Activated CD4-positive, alpha-beta T cell treated with anti-CD3 and anti-CD28 coated beads, Interleukin-2, amount 10 ng/mL, durations not matched to agents 7 days and 5 days (primary cell): Measurements from ENCODE around the gene UPF1. TPM values are rescaled to one million over a fixed set of nuclear protein-coding genes. Genes with fewer than 3 reads are reported as not detected.
A peak's percentile ranks its signal among the peaks of the same experiment; 100 is the strongest.
"Not testable (repeated sequence)": the region's sequence is repeated elsewhere in the genome, so short reads cannot be mapped to it uniquely, and the experiment has no call there.

Experiments used
- CTCF ChIA-PET: fragments of 350-600 bp; sonication (Branson Sonifier 250); formaldehyde crosslinking; loops from one replicate; lab custom pipeline; 2021; ENCODE audit warnings: antibody characterized with exemption; lab: Charles Lee
- POLR2A ChIA-PET: fragments of 350-600 bp; sonication (Branson Sonifier 250); formaldehyde crosslinking; loops from one replicate; lab custom pipeline; 2021; ENCODE audit warnings: antibody characterized with exemption; lab: Charles Lee
- DNase-seq: peaks from one replicate; pipeline ENCODE4 v3.0.0-alpha.2; 2020
- H3K27ac Mint-ChIP-seq: one replicate; pipeline ENCODE4 v1.8.0; 2021; ENCODE audit warnings: mild to moderate bottlenecking, moderate library complexity, mixed read lengths
- H3K27me3 Mint-ChIP-seq: one replicate; pipeline ENCODE4 v1.8.0; 2021; ENCODE audit warnings: mixed read lengths
- H3K36me3 Mint-ChIP-seq: one replicate; pipeline ENCODE4 v1.8.0; 2021; ENCODE audit warnings: low read depth, mixed read lengths
- H3K4me1 Mint-ChIP-seq: one replicate; pipeline ENCODE4 v1.8.0; 2021; ENCODE audit warnings: mixed read lengths
- H3K4me3 Mint-ChIP-seq: one replicate; pipeline ENCODE4 v1.8.0; 2021; ENCODE audit warnings: mild to moderate bottlenecking, moderate library complexity, mixed read lengths
- H3K9me3 Mint-ChIP-seq: one replicate; pipeline ENCODE4 v1.8.0; 2021; ENCODE audit warnings: mixed read lengths
- total RNA-seq, 2 experiments: library from RNA; stranded (reverse); gene quantifications; one replicate each; pipeline ENCODE4 v1.2.3, GENCODE V29; 2021

The UPF1 gene
- total RNA-seq, 2 experiments from 2014 or later = 89.4 to 97.3 TPM

GRCh38 chr19:18804139-18804601, 27.6 kb upstream of the UPF1 start:
- H3K36me3 Mint-ChIP-seq = no peaks in the 10 kb centered on the region
- H3K27me3 Mint-ChIP-seq = no peaks in the 10 kb centered on the region
- H3K4me1 Mint-ChIP-seq = no peaks in the 10 kb centered on the region
- ChIA-PET CTCF (no interaction called here), POLR2A (no interaction called here)
- H3K9me3 Mint-ChIP-seq = no peaks in the 10 kb centered on the region
- H3K27ac Mint-ChIP-seq = no peak overlapping the region
- DNase-seq = no peak
- no peak overlapping the region for H3K4me3 Mint-ChIP-seq

- H3K27me3 Mint-ChIP-seq = peaks cover 3% of the 10 kb centered on the region
- no peak for DNase-seq
- POLR2A ChIA-PET = no interaction called here
These were observed 27.1 kb upstream of the UPF1 start for GRCh38 chr19:18804643-18805042.

GRCh38 chr19:18807861-18808331, 23.9 kb upstream of the UPF1 start:
- Mint-ChIP-seq H3K27ac (no peak overlapping the region), H3K9me3 (no peaks in the 10 kb centered on the region), H3K27me3 (peaks cover 3% of the 10 kb centered on the region), H3K4me1 (peaks cover 3% of the 10 kb centered on the region), H3K4me3 (no peak overlapping the region), H3K36me3 (no peaks in the 10 kb centered on the region)
- no peak for DNase-seq
- POLR2A ChIA-PET = no interaction called here
- CTCF ChIA-PET = interaction anchor here (0.5 kb wide), 1 partner anchor 308 kb away, joined by 3 read pairs; no protein-coding TSS in a partner anchor

More at GRCh38 chr19:18804643-18805042, 27.1 kb upstream of the UPF1 start:
- H3K4me1 Mint-ChIP-seq = peaks cover 3% of the 10 kb centered on the region
- no peak overlapping the region for H3K27ac Mint-ChIP-seq
- CTCF ChIA-PET = no interaction called here
- H3K4me3 Mint-ChIP-seq = no peak overlapping the region
- no peaks in the 10 kb centered on the region for H3K9me3 Mint-ChIP-seq
- no peaks in the 10 kb centered on the region for H3K36me3 Mint-ChIP-seq

- Mint-ChIP-seq H3K4me3 (no peak overlapping the region), H3K9me3 (no peaks in the 10 kb centered on the region), H3K4me1 (peaks cover 3% of the 10 kb centered on the region), H3K27me3 (peaks cover 5% of the 10 kb centered on the region), H3K27ac (no peak overlapping the region), H3K36me3 (no peaks in the 10 kb centered on the region)
- no peak for DNase-seq
- CTCF ChIA-PET = interaction anchor here (0.6 to 1.0 kb wide), 3 partner anchors 22 to 850 kb away, joined by 3 to 4 read pairs (median 3); partner anchors contain the start of gene UPF1
- POLR2A ChIA-PET = no interaction called here
These were observed 22.4 kb upstream of the UPF1 start for GRCh38 chr19:18809149-18809868.

- H3K4me3 Mint-ChIP-seq, H3K27me3 Mint-ChIP-seq, DNase-seq, POLR2A ChIA-PET, H3K4me1 Mint-ChIP-seq, H3K36me3 Mint-ChIP-seq, CTCF ChIA-PET, H3K9me3 Mint-ChIP-seq, H3K27ac Mint-ChIP-seq: not testable (repeated sequence)
These were observed 20.1 kb upstream of the UPF1 start for GRCh38 chr19:18811638-18812037.

- CTCF ChIA-PET = interaction anchor here (1.4 kb wide), 1 partner anchor 18 kb away, joined by 4 read pairs; the partner anchor contains the start of gene UPF1
- POLR2A ChIA-PET = no interaction called here
- no peaks in the 10 kb centered on the region for H3K36me3 Mint-ChIP-seq
- peaks cover 5% of the 10 kb centered on the region for H3K27me3 Mint-ChIP-seq
- peaks cover 3% of the 10 kb centered on the region for H3K4me1 Mint-ChIP-seq
- no peak for DNase-seq
- H3K9me3 Mint-ChIP-seq = no peaks in the 10 kb centered on the region
- no peak overlapping the region for H3K27ac Mint-ChIP-seq
- no peak overlapping the region for H3K4me3 Mint-ChIP-seq
These were observed 17.7 kb upstream of the UPF1 start for GRCh38 chr19:18814063-18814462.

GRCh38 chr19:18815673-18816072, 16.1 kb upstream of the UPF1 start:
- H3K9me3 Mint-ChIP-seq = no peaks in the 10 kb centered on the region
- POLR2A ChIA-PET = no interaction called here
- no peak for DNase-seq
- H3K4me3 Mint-ChIP-seq = no peak overlapping the region
- no peaks in the 10 kb centered on the region for H3K4me1 Mint-ChIP-seq
- peaks cover 2% of the 10 kb centered on the region for H3K27me3 Mint-ChIP-seq
- H3K36me3 Mint-ChIP-seq = no peaks in the 10 kb centered on the region
- CTCF ChIA-PET = no interaction called here
- no peak overlapping the region for H3K27ac Mint-ChIP-seq

- H3K4me1 Mint-ChIP-seq, H3K27ac Mint-ChIP-seq, H3K36me3 Mint-ChIP-seq, H3K9me3 Mint-ChIP-seq, POLR2A ChIA-PET, DNase-seq, H3K4me3 Mint-ChIP-seq, H3K27me3 Mint-ChIP-seq, CTCF ChIA-PET: not testable (repeated sequence)
These were observed 15.1 kb upstream of the UPF1 start for GRCh38 chr19:18816645-18817044.

- H3K4me3 Mint-ChIP-seq = no peak overlapping the region
- ChIA-PET POLR2A (no interaction called here), CTCF (no interaction called here)
- DNase-seq = no peak
- peaks cover 2% of the 10 kb centered on the region for H3K27me3 Mint-ChIP-seq
- no peaks in the 10 kb centered on the region for H3K4me1 Mint-ChIP-seq
- H3K9me3 Mint-ChIP-seq = no peaks in the 10 kb centered on the region
- H3K27ac Mint-ChIP-seq = no peak overlapping the region
- no peaks in the 10 kb centered on the region for H3K36me3 Mint-ChIP-seq
These were observed 14.2 kb upstream of the UPF1 start for GRCh38 chr19:18817574-18817973.

- Mint-ChIP-seq H3K27me3 (peaks cover 21% of the 10 kb centered on the region), H3K27ac (no peak overlapping the region), H3K36me3 (peaks cover 8% of the 10 kb centered on the region), H3K4me3 (no peak overlapping the region), H3K4me1 (peaks cover 7% of the 10 kb centered on the region), H3K9me3 (peaks cover 5% of the 10 kb centered on the region)
- ChIA-PET CTCF (interaction anchor here (0.8 to 1.3 kb wide), 3 partner anchors 10 to 18 kb away, joined by 3 read pairs; no protein-coding TSS in a partner anchor), POLR2A (interaction anchor here (0.6 kb wide), 1 partner anchor 102 kb away, joined by 5 read pairs; no protein-coding TSS in a partner anchor)
- no peak for DNase-seq
These were observed 3.0 kb upstream of the UPF1 start for GRCh38 chr19:18828786-18829185.

- H3K27me3 Mint-ChIP-seq = peaks cover 18% of the 10 kb centered on the region
- no peak for DNase-seq
- no peak overlapping the region for H3K27ac Mint-ChIP-seq
- H3K4me3 Mint-ChIP-seq = peak overlapping the region; percentile 43
- CTCF ChIA-PET = interaction anchor here (0.6 to 1.9 kb wide), 2 partner anchors 411 to 1100 kb away, joined by 3 to 4 read pairs; partner anchors contain the start of gene SSBP4
- H3K4me1 Mint-ChIP-seq = peaks cover 22% of the 10 kb centered on the region
- POLR2A ChIA-PET = no interaction called here
- H3K36me3 Mint-ChIP-seq = peaks cover 23% of the 10 kb centered on the region
- peaks cover 5% of the 10 kb centered on the region for H3K9me3 Mint-ChIP-seq
These were observed 1.3 kb upstream of the UPF1 start for GRCh38 chr19:18830488-18830887.

GRCh38 chr19:18832306-18833140, 764 bp downstream of the UPF1 start:
- H3K27ac Mint-ChIP-seq = peak overlapping the region; percentile 92
- CTCF ChIA-PET = interaction anchor here (1.0 to 2.2 kb wide), 7 partner anchors 9 to 261 kb away, joined by 4 to 8 read pairs (median 6); partner anchors contain the start of genes REX1BD and UBA52

More at GRCh38 chr19:18832306-18833140, 764 bp downstream of the UPF1 start:
- POLR2A ChIA-PET = interaction anchor here (0.5 kb wide), 1 partner anchor 392 kb away, joined by 4 read pairs; no protein-coding TSS in a partner anchor
- Mint-ChIP-seq H3K9me3 (peaks cover 2% of the 10 kb centered on the region), H3K4me1 (peaks cover 37% of the 10 kb centered on the region), H3K4me3 (peak overlapping the region; percentile 96), H3K27me3 (peaks cover 11% of the 10 kb centered on the region), H3K36me3 (peaks cover 37% of the 10 kb centered on the region)
- peak; percentile 20 for DNase-seq
